Fibroblast of villous mesenchyme (primary cell): Measurements from ENCODE around the gene ANKH. TPM values are rescaled to one million over a fixed set of nuclear protein-coding genes. Genes with fewer than 3 reads are reported as not detected.
"Not testable (repeated sequence)": the region's sequence is repeated elsewhere in the genome, so short reads cannot be mapped to it uniquely, and the experiment has no call there.

Source experiments
- DNase-seq: peaks from one replicate; pipeline ENCODE4 v3.0.0-alpha.2; 2010; ENCODE audit warnings: low read depth
- H3K4me3 ChIP-seq: 2 replicates; pipeline ENCODE4 v1.5.1; 2011; ENCODE audit warnings: low read depth, mild to moderate bottlenecking, low read length
- total RNA-seq: library from RNA; depleted of rRNA; stranded (reverse); fragments of >200 nt; gene quantifications from 2 replicates; pipeline ENCODE4 v1.2.3, GENCODE V29; 2012
- TF ChIP-seq, protein P1 (sequence below): IDR thresholded peaks from 2 replicates; pipeline ENCODE4 v1.5.1; 2012; ENCODE audit warnings: low read depth, mild to moderate bottlenecking, low read length; ENCODE audit not compliant: insufficient read depth

ANKH gene
- total RNA-seq, 1 donor = 8.2 TPM

DNA sequence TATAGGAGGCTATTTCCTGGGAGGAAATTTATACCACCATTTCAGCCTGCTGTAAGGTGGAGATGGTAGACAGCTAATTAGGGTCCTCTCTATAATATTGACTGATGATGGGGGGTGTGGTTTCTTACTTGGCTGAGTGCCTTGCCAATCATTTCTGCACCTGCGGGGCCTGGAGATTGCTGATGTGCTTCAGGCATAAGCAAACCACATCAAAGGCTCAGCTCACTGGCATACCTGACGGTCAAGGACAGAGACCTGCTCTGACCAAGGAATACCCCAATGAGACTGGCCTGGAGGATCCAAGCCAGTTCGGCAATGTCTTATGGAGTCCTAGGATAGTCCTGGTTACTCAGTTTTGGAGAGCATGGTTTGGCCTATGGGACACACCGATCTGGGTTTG is 29.5 kb downstream of the ANKH start:
- TF ChIP-seq, protein P1, sequence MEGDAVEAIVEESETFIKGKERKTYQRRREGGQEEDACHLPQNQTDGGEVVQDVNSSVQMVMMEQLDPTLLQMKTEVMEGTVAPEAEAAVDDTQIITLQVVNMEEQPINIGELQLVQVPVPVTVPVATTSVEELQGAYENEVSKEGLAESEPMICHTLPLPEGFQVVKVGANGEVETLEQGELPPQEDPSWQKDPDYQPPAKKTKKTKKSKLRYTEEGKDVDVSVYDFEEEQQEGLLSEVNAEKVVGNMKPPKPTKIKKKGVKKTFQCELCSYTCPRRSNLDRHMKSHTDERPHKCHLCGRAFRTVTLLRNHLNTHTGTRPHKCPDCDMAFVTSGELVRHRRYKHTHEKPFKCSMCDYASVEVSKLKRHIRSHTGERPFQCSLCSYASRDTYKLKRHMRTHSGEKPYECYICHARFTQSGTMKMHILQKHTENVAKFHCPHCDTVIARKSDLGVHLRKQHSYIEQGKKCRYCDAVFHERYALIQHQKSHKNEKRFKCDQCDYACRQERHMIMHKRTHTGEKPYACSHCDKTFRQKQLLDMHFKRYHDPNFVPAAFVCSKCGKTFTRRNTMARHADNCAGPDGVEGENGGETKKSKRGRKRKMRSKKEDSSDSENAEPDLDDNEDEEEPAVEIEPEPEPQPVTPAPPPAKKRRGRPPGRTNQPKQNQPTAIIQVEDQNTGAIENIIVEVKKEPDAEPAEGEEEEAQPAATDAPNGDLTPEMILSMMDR = no peak
- DNase-seq = no peak
- no peak overlapping the region for H3K4me3 ChIP-seq

DNA sequence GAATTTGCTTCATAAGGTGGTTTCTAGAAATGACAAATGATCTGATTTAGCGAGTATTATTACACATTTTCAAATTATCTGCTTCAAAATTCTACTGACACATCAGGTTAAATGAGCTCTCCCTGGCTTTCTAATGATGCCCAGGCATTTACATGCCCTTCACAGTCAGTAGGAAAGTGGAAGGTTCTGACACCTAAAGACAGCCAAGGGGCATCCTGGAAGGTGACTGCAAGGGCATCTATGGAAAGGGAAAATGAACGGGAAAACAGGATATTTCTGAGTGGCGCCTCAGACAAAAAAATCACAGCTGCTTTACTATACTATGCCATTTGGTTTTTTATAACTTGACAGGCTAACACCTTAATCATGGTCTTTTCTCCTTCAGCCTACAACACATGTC is 31.0 kb downstream of the ANKH start:
- TF ChIP-seq, protein P1 = no peak
- no peak for DNase-seq
- H3K4me3 ChIP-seq = no peak overlapping the region

DNA sequence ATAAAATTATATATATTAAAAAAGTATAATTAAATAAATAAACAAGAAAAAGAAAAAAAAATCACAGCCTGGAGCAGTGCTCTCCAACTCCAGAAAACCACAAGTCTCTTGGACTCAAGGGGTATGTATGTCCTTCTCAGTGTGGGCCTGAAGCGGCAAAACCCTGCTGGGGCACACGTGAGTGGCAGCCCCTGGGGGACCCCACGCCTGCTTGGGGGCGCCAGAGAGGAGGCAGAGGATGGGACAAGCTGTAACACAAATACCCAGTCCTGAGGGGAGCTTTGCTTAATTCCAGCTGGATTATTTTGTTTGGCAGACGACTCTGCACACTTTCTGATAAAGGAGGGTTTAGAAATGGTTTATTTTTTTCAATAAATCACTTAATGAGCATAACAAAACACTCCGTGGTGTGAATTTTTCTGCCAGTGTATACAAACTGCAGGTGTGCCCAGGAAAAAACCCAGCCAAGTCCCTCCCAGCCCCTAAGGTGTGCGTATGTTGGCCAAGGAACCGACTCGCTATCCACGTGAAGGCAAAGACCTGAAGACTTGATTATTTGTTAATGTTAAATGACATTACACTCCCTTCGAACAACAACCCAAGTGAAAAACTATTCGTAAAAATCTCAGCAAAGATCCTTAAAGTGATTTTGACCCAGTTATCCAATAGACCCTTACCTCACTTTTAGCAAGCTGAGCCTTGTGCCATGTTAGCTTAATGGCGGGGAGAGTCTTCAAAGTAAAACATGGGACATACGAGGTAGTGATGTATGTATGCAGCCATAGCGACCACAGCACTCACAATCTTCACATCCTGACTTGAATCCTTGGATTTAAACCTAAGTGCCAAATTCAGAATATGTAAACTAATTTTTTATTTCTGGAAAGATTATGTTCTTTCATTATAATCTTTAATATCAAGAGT is 32.9 kb downstream of the ANKH start:
- no peak for DNase-seq
- no peak overlapping the region for H3K4me3 ChIP-seq
- TF ChIP-seq, protein P1 = no peak

DNA sequence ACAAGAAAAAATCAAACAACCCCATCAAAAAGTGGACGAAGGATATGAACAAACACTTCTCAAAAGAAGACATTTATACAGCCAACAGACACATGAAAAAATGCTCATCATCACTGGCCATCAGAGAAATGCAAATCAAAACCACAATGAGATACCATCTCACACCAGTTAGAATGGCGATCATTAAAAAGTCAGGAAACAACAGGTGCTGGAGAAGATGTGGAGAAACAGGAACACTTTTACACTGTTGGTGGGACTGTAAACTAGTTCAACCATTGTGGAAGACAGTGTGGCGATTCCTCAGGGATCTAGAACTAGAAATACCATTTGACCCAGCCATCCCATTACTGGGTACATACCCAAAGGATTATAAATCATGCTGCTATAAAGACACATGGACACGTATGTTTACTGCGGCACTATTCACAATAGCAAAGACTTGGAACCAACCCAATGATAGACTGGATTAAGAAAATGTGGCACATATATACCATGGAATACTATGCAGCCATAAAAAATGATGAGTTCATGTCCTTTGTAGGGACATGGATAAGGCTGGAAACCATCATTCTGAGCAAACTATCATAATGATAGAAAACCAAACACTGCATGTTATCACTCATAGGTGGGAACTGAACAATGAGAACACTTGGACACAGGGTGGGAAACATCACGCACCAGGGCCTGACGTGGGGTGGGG is 34.0 kb downstream of the ANKH start:
- not testable (repeated sequence) for H3K4me3 ChIP-seq, DNase-seq

DNA sequence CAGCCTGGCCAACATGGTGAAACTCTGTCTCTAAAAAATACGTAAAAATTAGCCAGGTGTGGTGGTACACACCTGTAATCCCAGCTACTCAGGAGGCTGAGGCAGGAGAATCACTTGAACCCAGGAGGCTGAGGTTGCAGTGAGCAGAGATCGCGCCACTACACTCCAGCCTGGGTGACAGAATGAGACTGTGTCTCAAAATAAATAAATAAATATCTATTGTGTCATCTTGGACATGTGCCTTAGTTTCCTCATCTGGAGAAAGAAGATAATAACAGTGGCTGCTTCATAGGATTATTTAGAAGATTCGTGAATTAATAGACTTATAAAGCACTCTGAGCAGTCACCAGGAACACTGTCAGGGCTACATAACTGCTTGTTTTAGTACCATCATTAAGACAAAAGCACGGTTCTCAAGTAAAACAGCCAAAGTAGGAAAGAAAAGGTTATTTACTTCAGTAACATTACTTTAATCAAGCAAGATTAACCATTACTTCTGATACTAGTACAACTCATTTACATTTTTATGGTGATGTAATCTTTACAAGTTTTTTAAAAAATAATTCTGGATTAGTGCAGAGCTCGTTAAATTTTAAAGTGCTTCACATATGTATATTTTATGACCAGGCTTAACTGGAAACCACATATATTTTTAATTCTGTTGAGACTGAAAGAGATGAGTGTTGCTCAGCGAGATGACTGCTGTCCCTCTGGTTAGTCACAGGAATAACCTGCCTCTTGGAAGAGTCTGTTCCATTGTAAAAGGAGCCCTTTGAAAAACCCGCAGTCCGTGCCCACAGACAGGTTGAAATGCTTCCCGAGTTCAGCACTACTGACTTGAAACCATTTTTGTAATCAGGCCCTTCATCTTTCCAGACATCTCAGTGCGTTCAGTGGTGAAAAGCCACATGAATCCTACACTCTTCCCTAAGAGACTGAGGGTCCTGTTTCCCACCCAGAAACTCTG is 36.7 kb downstream of the ANKH start:
- TF ChIP-seq, protein P1 = no peak
- peak; percentile 67 for DNase-seq
- H3K4me3 ChIP-seq = no peak overlapping the region

DNA sequence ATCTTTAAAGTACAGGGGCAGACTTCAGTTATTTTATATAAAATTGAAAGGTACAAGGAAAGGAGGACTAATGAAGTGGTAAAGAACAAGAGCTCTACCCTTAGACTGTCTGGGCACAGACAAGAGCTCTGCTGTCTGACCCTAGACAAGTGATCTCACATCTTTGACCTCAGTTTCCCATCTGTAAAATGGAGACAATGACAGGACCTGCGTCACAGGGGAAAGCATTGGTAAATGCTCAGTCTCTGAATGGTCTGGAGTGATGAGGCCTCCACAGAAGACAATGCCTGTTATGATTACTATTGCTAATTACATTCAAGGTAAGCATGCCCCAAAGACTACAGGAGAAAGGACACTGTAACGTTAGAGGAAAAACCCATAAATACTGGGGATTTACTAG is 37.5 kb downstream of the ANKH start:
- DNase-seq = no peak
- TF ChIP-seq, protein P1 = no peak
- no peak overlapping the region for H3K4me3 ChIP-seq
